Activated T-helper 1 cell treated with anti-CD3 and anti-CD28 coated beads, Interleukin-2, amount 50 U/mL, for 16 hours (primary cell): ENCODE data around the gene TRPM8.

ENCODE experiments used
- DNase-seq, 2 donors: peaks; one replicate each; pipeline ENCODE4 v3.0.0-alpha.2; 2020; ENCODE audit warnings: low read depth in 1 of 2, low spot score in 1 of 2

The TRPM8 gene

GRCh38 chr2:233999182-233999581 lies 82.0 kb downstream of the TRPM8 start:
- DNase-seq, result no peak

- no peak for DNase-seq
Measured at GRCh38 chr2:234001380-234002160, 84.4 kb downstream of the TRPM8 start.

GRCh38 chr2:234002281-234002680 lies 85.1 kb downstream of the TRPM8 start:
- no peak for DNase-seq

GRCh38 chr2:234003972-234004617 lies 86.9 kb downstream of the TRPM8 start:
- DNase-seq, result no peak

GRCh38 chr2:234005126-234005525 lies 88.0 kb downstream of the TRPM8 start:
- DNase-seq, result no peak

GRCh38 chr2:234006501-234006900 lies 89.3 kb downstream of the TRPM8 start:
- no peak for DNase-seq

- DNase-seq, result no peak
Measured at GRCh38 chr2:234014427-234014826, 97.3 kb downstream of the TRPM8 start.

GRCh38 chr2:234015861-234016260 lies 98.7 kb downstream of the TRPM8 start:
- no peak for DNase-seq

GRCh38 chr2:234019896-234020295 lies 102.7 kb downstream of the TRPM8 start:
- DNase-seq, result no peak

- DNase-seq, result no peak
Measured at GRCh38 chr2:234020332-234020731, 103.2 kb downstream of the TRPM8 start.

- no peak for DNase-seq
Measured at GRCh38 chr2:234022424-234022823, 105.3 kb downstream of the TRPM8 start.

- DNase-seq, result no peak
Measured at GRCh38 chr2:234024304-234024703, 107.1 kb downstream of the TRPM8 start.

GRCh38 chr2:234025466-234025865 lies 108.3 kb downstream of the TRPM8 start:
- no peak for DNase-seq

- no peak for DNase-seq
Measured at GRCh38 chr2:234025891-234026401, 108.8 kb downstream of the TRPM8 start.

GRCh38 chr2:234026693-234027254 lies 109.6 kb downstream of the TRPM8 start:
- DNase-seq, result no peak

- DNase-seq, result no peak
Measured at GRCh38 chr2:234027641-234028040, 110.5 kb downstream of the TRPM8 start.

- DNase-seq, result no peak
Measured at GRCh38 chr2:234029150-234029733, 112.1 kb downstream of the TRPM8 start.

- DNase-seq, result no peak
Measured at GRCh38 chr2:234031207-234031606, 114.0 kb downstream of the TRPM8 start.

GRCh38 chr2:234032279-234032856 lies 115.2 kb downstream of the TRPM8 start:
- DNase-seq, result no peak

- no peak for DNase-seq
Measured at GRCh38 chr2:234033174-234033573, 116.0 kb downstream of the TRPM8 start.

GRCh38 chr2:234033885-234034284 lies 116.7 kb downstream of the TRPM8 start:
- DNase-seq, result no peak
